Anterior cingulate cortex (tissue), 58 donors: ENCODE measurements around the gene NACAD.
"Not testable (repeated sequence)": the region's sequence is repeated elsewhere in the genome, so short reads cannot be mapped to it uniquely, and the experiment has no call there.

Experiments
- DNase-seq, 58 donors: peaks; one replicate each; lab custom pipeline; 2025; lab: John Stamatoyannopoulos, UW

The NACAD gene

GRCh38 chr7:45118292-45118691 lies 29.5 kb upstream of the NACAD start:
- DNase-seq = no peak

- DNase-seq = no peak
Measured at GRCh38 chr7:45117582-45117981, 28.8 kb upstream of the NACAD start.

GRCh38 chr7:45116048-45116447 lies 27.3 kb upstream of the NACAD start:
- no peak for DNase-seq

DNA sequence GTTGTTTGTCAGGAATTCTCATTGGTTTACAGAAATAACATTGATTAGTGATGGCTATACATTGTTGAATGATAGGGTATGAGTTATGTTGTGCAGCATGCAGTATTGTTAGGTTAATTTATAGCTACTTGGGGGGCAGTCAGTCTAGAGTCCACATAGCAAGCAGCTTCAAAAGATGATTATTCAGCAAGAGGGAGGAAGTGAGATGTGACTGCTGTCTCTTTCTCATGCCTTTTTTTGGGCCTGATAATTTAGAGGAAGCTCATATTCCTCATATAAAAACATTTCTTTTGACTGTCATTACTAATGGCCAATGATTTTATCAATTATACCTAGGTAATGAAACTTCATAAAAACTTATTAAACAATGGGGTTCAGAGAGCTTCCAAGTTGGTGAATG lies 26.2 kb upstream of the NACAD start:
- DNase-seq = no peak

DNA sequence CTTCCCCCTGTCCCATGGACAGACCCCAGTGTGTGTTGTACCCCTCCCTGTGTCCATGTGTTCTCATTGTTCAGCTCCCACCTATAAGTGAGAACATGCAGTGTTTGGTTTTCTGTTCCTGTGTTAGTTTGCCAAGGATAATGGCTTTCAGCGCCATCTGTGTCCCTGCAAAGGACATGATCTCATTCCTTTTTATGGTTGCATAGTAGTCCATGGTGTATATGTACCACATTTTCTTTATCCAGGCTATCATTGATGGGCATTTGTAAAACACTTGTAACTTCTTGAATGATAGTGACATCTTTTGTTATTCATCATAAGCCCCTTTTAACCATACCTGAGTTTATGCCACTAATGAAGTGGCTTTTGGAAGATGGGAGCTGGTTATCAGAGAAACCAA lies 25.5 kb upstream of the NACAD start:
- not testable (repeated sequence) for DNase-seq

GRCh38 chr7:45112648-45113047 lies 23.9 kb upstream of the NACAD start:
- DNase-seq = no peak

GRCh38 chr7:45111298-45112223 lies 22.8 kb upstream of the NACAD start, which contains the start of gene TBRG4:
Gene TBRG4, minus strand, starts transcription at chr7:45111697. Its CDS starts 2,460 bp downstream, at chr7:45109237.
- peak; percentile 58 to 98 (median 91) for DNase-seq

- DNase-seq = no peak
Measured at GRCh38 chr7:45108863-45109262, 20.1 kb upstream of the NACAD start.

DNA sequence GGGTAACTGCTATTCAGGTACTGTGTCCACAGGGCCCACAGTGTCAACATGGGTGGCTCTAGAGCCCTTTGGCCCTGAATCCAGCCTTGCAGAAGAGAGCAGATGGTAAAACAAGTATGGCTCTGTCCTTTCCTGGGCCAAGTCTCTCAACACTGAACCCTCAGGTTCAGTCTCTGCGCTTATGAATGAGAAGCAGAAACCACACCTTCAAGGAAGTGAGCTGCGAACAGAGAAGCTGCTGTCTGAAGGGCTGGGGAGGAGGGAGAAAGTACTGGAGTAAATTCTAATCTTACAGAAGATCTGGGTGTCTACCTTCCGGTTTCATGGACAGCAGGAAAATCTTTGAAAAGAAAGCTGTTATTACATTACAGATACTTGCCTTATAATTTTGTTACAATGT lies 18.6 kb upstream of the NACAD start:
- no peak for DNase-seq

DNA sequence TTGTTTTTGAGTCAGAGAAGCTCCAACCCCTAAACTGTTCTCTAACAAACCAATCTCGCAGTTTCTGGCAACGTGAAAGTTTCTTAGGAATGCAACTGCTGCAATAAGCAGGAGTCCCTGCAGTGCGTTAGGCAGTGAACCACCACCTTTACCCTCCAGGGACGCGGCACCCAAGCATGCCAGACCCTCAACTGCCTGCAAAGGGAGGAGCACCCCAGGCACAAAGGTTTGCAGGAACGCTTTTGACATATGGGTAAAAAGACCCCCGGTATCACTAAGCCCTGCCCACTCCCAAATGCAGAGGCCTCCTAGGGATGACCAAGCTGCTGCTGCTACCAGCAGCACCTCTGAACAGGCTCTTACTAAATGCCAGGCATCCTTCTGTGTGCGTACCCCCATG lies 18.1 kb upstream of the NACAD start:
- no peak for DNase-seq

DNA sequence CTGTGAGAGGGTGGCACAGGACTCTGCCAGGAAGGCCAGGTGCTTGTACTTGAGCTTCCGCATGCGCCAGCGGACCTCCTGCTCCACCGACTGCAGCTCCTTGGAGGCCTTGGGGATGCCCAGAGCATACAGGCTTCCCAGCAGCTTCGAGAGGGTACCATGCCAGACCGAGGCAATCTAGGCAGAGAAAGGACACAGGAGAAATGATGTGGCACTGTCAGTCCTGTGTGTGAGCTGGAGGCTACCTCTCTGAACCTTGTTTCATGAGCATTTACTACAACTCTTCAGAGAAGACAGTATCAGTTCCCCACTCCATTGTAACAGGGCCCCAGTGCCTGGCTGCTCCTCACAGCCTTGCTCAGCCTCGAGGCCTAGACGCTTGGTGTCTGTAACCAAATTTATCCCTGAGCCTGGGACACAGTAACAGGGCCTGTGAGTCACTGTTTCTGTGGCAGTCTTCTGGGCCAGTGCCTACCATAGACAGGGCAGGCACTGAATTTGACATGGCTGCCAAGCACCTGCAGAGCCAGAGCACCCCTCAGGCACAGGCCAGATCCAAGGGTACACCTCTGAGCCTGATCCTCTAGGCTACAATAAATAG lies 16.9 kb upstream of the NACAD start:
- DNase-seq = no peak

DNA sequence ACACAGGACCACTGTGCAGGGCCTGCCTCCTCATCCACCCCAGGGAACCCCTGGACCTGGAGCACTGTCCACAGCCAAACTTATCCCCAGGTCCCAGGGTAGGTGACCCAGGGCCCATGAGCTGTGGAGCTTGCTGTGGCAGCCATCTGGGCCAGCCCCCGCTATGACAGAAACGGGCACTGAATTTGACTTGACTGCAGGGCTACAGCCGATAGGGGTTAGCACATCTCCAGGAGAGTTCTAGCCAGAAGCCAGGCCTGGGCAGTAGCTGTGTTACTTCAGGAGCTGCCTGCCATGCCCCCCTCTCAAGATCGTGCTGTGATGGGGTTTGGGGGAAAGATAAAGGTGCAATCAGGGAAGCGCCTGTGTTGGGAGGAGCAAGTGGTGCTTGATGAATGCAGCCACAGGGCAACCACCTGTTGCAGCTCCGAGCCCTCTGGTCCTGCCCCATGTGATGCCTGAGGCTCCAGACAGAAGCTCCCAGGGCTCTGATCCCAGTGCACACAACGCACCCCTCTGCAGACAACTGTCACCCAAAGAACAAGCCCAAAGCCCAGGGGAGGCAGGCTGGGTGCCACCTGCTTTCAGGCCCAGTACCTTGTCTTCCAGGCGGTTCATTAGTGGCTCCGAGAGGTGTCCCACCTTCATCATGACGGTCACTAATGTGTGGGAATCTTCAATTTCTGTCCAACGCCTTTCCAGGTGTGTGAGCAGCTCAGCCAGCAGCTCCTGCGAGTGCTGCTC lies 16.2 kb upstream of the NACAD start:
- no peak for DNase-seq

GRCh38 chr7:45103958-45104843 lies 15.4 kb upstream of the NACAD start:
- DNase-seq = no peak

GRCh38 chr7:45102785-45103712 lies 14.3 kb upstream of the NACAD start:
- no peak for DNase-seq

DNA sequence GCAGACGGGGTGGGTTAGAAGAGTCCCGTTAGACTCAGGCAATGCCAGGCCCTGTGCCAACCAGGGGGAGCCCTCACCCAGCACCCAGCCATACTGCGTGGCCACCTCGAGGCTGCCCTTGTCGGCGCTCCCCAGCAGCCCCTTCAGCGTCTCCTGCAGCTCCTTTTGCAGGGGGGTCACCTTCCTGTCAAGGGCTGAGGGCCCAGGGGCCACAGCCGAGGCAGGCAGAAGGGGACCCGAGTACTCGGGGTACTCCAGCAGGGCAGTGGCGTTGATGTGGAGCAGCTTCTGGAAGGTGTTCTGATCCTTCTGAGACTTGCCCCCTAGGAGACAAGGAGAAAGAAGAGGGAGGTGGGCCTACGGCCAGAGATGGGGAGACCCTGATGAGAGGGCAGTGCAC lies 13.0 kb upstream of the NACAD start:
- no peak for DNase-seq

DNA sequence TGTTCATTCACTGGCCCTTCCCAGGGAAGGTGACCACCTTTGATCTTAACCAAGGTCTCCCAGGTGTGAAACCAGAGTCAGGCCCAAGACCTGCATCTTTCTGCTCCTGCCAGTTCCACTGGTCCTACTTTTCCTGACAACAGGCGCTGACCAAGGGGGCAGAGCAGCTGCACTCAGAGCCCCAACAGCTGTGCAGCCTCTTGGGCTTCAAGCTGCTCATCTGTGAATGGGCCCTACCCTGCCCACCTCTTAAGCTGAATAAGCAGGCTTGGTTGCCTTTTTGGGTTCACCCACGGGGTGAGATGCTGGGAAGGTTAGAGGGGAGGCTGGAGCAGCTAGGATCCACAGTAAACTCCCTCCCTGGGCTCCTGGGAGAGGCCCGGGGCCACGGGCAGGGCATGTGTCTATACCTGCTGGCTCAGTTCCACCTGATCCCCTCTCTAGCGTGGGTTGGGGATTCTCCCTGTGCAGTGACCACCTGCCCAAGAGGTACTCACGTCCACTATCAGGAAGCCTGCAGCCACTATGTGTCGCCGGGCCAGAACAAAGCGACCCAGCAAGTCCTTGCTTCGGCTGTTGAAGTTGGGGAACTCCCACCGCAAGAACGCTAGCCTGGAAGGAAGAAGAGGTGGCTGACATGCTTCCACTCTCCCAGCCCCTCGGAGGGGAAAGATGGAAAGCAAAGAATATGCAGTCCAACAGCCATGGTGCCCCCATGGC lies 12.2 kb upstream of the NACAD start:
- no peak for DNase-seq

DNA sequence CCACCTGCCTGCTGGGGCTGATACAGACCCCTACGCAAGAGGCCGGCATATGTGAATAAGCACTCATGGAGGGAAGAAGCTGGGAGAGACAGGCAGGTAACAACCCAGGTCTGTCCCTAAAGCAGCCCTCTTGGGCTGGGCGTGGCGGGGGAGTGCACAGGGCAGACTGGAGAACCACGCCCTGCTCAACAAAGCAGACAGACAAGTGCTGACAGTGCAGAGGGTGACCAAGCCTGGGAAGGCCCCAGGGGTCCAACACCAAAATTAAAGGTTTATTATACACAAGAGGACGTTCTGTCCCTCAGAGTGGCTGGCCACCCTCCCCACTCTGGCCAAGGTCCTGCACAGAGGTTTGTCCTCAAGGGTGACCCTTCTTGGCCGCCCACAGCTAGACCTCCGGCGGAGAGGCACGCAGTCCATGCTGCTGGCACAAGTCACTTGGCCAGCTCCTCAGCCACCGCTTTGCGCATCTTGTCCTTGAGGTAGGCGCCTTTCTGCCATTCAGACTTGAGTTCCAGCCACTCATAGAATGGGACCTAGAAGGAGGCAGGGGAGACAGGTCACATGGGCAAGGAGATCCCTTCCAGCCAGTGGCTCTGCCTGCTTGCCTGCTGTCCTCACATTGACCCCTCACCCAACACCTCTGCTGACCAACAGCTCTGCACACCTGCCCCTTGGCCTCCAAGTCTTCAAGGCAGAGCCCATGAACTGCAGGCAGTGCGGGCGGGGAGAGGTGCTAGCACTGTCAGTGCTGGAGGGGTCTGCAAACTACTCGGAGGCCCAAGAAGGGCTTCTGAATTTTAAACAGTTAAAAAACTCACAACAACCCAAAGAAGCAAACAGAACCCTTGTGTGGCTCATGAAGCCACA lies 11.4 kb upstream of the NACAD start:
- DNase-seq = no peak
